ENCODE results near the gene PEAR1.
A peak's percentile ranks its signal among the peaks of the same experiment; 100 is the strongest.

PEAR1 gene

DNA sequence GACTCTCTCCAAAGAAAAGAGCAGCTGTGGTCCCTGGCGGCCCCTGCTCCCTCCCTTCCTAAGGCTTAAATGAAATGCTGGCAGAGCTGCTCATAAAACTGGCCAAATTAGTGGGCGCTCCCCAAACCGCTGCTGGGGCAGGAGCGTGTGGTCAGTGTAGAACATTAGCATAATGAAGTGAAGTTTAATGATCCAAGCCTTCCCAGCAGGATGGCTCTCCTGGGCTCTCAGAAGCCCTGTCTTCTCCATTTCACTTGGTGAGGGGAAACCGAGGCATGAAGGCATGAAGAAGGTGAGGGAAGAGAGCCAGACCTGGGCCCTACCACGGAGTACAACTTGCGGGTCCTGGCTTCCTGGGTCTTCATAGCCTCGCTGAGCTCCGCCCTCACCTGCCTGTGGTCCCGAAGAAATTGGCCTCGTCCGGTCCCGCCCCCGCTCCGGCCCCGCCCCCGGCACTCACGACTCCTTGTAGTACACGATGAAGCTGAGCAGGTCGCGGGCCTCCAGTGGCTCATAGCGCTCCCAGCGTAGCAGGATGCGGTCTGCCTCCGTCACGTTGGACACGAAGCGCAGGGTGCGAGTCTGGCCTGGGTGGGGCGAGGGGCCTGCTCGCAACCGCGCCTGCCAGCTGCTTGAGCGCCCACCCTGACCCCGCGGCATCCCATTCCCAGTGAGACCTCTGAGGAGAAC is 44.9 kb upstream of the PEAR1 start:
- no peaks in the 10 kb centered on the region for H4K20me1 ChIP-seq
- H3K36me3 ChIP-seq, result no peaks in the 10 kb centered on the region
- H3K4me3 ChIP-seq, result no peak overlapping the region
- H3K9me3 ChIP-seq, result no peaks in the 10 kb centered on the region
- no peak overlapping the region for H3K9ac ChIP-seq
- no peak for TF ChIP-seq Cebpa-rat (IDR thresholded peaks at IDR 0.05)
- peaks cover 20% of the 10 kb centered on the region for H3K4me1 ChIP-seq
- peak overlapping the region; percentile 77 for H3K4me2 ChIP-seq
- H3K27me3 ChIP-seq, result 0 out of 2 replicates have a peak, but pooled peaks cover 4% of the 10 kb centered on the region
- no peak overlapping the region for H3K27ac ChIP-seq

DNA sequence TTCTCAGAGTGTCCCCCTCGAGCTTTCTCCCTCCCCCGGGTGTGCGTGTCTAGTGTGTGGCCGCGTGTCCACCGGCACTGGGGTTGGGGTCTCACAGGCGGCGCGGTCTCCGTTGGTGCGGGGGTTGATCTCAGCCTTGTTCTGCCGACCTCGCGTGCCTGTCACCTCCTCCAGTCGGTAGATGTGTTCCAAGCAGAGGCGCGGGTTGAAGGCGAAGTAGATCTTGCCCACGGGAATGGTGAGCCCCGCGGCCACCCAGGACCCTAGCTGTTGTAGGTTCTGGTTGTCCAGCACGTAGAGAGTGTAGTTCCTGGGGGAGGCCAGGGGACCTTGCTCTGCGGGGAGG is 44.4 kb upstream of the PEAR1 start:
- Histone ChIP-seq H3K4me3 (no peak overlapping the region), H3K4me2 (peak overlapping the region; percentile 77), H3K9ac (no peak overlapping the region), H3K9me3 (no peaks in the 10 kb centered on the region), H3K36me3 (no peaks in the 10 kb centered on the region), H3K27ac (no peak overlapping the region), H4K20me1 (no peaks in the 10 kb centered on the region), H3K27me3 (0 out of 2 replicates have a peak, but pooled peaks cover 4% of the 10 kb centered on the region), H3K4me1 (peaks cover 20% of the 10 kb centered on the region)
- TF ChIP-seq Cebpa-rat (IDR thresholded peaks at IDR 0.05), result no peak

DNA sequence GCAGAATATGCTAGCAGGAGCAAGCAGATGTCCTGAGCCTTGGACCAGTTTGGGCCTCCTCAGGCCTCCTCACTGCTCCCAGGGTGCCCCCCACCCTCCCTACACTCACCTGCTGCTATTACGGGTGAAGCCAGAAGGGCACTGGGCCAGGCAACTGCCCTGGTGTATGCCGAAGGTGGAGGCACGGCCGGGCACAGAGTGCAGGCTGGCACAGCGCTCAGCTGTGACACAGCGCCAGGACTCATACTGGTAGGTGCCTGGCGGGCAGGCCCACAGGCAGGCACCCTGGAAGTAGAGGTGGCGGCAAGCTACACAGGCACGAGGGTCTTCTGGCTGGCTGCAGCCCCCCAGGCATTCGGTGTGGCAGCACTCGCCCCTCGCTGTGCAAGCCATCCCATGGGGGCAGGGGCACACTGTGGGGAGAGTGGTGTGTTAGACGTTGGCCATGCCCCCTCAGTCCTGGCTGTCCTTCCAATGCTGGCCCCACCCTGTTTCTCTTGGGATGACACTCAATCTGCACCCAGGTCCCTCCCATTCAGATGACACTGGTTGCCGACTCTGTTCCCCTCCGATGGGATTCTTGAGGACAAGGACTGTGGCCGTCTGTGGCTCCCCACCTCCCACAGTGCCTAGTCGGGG is 41.6 kb upstream of the PEAR1 start:
- Histone ChIP-seq H3K27me3 (peaks cover 11% of the 10 kb centered on the region; the same call in 1 of the 2 replicates), H3K4me3 (no peak overlapping the region), H4K20me1 (no peaks in the 10 kb centered on the region), H3K9me3 (no peaks in the 10 kb centered on the region), H3K4me2 (no peak overlapping the region), H3K4me1 (peaks cover 20% of the 10 kb centered on the region), H3K27ac (no peak overlapping the region), H3K9ac (no peak overlapping the region), H3K36me3 (no peaks in the 10 kb centered on the region)
- no peak for TF ChIP-seq Cebpa-rat (IDR thresholded peaks at IDR 0.05)

DNA sequence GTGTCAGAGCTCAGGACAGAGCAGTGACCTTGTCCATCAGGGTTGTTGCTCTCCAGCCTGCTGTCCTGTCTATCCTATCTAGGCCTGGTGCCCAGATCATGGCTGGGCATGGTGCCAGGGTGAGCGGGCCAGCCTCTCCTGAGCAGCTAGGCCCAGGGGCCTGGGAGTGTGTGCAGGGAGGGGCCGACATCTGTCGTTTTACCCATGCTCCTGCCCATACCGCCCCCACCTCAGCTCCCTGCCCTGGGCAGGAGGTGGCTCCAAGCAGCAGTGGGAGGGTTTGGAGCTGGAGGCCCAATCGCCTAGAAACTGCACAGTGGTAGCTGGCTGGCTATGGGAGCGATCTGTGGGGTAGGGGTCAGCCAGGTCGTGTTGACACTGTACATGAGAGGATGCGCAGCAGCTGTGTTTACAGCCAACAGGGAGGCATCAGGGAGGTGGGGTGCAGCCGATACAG is 41.1 kb upstream of the PEAR1 start:
- H3K36me3 ChIP-seq, result no peaks in the 10 kb centered on the region
- H3K9ac ChIP-seq, result no peak overlapping the region
- H3K9me3 ChIP-seq, result no peaks in the 10 kb centered on the region
- no peak overlapping the region for H3K4me3 ChIP-seq
- H3K4me2 ChIP-seq, result no peak overlapping the region
- no peaks in the 10 kb centered on the region for H4K20me1 ChIP-seq
- H3K4me1 ChIP-seq, result peaks cover 17% of the 10 kb centered on the region
- H3K27me3 ChIP-seq, result peaks cover 16% of the 10 kb centered on the region
- H3K27ac ChIP-seq, result no peak overlapping the region
- no peak for TF ChIP-seq Cebpa-rat (IDR thresholded peaks at IDR 0.05)

DNA sequence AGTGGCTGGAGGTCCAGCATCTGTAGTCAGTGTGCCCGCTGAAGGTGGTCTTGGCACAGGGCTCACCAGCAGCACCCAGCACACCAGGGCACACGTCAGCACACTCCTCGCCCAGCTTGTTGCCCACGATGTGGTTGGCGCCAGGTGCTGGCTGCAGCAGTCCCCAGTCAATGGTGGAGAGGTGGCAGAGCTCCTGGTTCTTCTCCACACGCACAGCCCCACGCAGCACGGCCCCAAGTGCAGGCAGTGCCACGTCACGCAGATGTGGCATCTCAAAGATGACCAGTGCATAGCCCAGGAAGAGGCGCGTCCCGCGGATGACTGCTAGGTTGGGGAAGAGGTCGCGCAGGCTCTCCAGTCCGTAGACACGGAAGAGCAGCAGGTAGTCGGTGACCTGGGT is 39.8 kb upstream of the PEAR1 start:
- peaks cover 4% of the 10 kb centered on the region for H3K4me1 ChIP-seq
- no peak overlapping the region for H3K4me3 ChIP-seq
- no peaks in the 10 kb centered on the region for H3K36me3 ChIP-seq
- H3K9ac ChIP-seq, result no peak overlapping the region
- peaks cover 26% of the 10 kb centered on the region for H3K27me3 ChIP-seq
- H3K27ac ChIP-seq, result no peak overlapping the region
- peaks cover 7% of the 10 kb centered on the region; the same call in 1 of the 2 replicates for H4K20me1 ChIP-seq
- H3K4me2 ChIP-seq, result no peak overlapping the region
- no peak for TF ChIP-seq Cebpa-rat (IDR thresholded peaks at IDR 0.05)
- no peaks in the 10 kb centered on the region for H3K9me3 ChIP-seq

DNA sequence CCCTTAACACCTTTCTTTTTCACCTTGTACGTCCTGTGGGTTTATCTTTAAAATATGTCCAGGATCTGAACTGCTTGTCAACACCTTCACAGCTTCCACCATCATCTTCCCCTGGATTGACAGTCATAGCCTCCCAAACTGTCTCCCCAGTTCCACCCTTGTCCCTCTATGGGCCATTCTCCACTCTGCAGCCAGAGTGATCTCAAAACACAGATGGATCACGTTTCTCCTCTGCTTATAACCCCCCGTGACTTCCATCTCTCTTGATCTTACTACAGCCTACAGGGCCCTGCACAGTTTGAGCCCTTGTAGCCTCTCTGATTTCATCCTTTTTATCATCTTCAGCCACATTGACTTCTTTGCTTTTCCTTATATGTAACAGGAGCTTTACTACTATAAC is 38.9 kb upstream of the PEAR1 start:
- Histone ChIP-seq H3K4me3 (no peak overlapping the region), H3K9me3 (no peaks in the 10 kb centered on the region), H3K9ac (no peak overlapping the region), H4K20me1 (peaks cover 12% of the 10 kb centered on the region), H3K27me3 (peaks cover 35% of the 10 kb centered on the region), H3K27ac (no peak overlapping the region), H3K36me3 (no peaks in the 10 kb centered on the region), H3K4me1 (peaks cover 5% of the 10 kb centered on the region), H3K4me2 (no peak overlapping the region)
- TF ChIP-seq Cebpa-rat (IDR thresholded peaks at IDR 0.05), result no peak

DNA sequence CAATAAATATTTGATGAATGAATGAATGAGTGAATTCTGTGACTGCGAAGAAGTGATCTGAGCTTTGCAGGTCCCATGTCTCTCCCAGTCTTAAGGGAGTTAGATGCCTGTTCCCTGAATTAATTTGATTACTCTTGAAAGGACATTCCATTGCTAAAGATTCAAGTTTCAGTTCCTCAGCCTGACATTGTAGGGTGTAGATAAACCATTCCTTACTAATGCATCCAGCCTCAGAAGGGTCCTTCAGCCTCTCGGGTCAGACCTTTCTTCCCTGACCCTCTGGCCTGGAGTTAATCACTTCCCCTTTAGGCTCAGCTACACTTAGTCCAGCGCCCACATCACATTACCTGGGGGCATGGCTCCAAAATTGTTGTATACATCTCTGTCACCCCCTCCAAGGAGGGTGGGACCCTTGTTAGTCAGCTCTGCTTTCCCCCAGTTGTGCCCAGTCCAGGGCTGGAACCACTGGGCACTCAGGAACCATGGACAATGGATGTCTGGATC is 37.2 kb upstream of the PEAR1 start:
- no peaks in the 10 kb centered on the region for H3K36me3 ChIP-seq
- H3K4me3 ChIP-seq, result no peak overlapping the region
- no peak for TF ChIP-seq Cebpa-rat (IDR thresholded peaks at IDR 0.05)
- H3K9me3 ChIP-seq, result no peaks in the 10 kb centered on the region
- no peak overlapping the region for H3K27ac ChIP-seq
- peaks cover 16% of the 10 kb centered on the region for H4K20me1 ChIP-seq
- no peak overlapping the region for H3K9ac ChIP-seq
- peaks cover 49% of the 10 kb centered on the region for H3K27me3 ChIP-seq
- H3K4me1 ChIP-seq, result peaks cover 20% of the 10 kb centered on the region
- H3K4me2 ChIP-seq, result no peak overlapping the region

DNA sequence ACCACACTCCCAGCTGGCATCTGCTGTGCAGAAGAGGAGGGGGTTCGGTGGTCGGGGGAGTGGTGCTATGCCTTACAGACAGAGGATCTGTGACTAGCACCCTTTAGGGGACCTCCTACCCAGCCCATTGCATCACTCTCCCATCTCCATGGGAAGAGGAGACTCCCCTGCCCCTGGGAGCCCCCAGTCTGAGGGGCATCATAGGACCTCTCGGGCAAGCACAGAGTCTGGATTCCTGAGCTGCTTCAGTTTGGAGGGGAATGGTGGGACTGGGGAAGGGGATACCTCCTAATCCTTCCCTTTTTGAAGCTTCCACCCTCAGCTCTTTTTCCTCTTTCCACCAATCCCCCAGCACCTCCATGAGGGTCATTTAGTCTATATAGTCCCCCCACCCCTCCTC is 36.0 kb upstream of the PEAR1 start:
- H3K36me3 ChIP-seq, result no peaks in the 10 kb centered on the region
- H4K20me1 ChIP-seq, result peaks cover 16% of the 10 kb centered on the region
- peaks cover 61% of the 10 kb centered on the region for H3K27me3 ChIP-seq
- H3K4me2 ChIP-seq, result no peak overlapping the region
- no peaks in the 10 kb centered on the region for H3K9me3 ChIP-seq
- no peak overlapping the region for H3K4me3 ChIP-seq
- H3K4me1 ChIP-seq, result peaks cover 32% of the 10 kb centered on the region
- TF ChIP-seq Cebpa-rat (IDR thresholded peaks at IDR 0.05), result no peak
- no peak overlapping the region for H3K27ac ChIP-seq
- no peak overlapping the region for H3K9ac ChIP-seq

DNA sequence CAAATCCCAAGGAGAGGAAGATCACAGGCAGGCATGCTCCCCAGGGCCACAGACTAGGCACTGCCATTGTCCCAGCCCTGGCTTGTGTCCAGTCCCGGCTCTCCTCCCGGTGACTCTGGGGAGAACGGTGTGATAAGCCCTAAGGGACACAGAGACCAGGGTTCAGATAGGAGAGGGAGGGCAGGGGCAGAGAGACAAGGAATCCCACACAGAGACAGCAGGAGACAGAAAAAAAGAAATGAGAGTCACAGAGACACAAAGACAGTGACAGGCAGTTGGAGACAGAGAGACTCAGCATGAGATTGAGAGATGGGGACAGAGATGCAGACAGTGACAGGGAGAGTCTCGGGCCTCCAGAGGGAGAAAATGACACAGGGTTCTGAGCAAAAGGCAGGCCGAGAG is 35.0 kb upstream of the PEAR1 start:
- Histone ChIP-seq H3K4me2 (no peak overlapping the region), H3K27me3 (peaks cover 72% of the 10 kb centered on the region), H3K9ac (no peak overlapping the region)

DNA sequence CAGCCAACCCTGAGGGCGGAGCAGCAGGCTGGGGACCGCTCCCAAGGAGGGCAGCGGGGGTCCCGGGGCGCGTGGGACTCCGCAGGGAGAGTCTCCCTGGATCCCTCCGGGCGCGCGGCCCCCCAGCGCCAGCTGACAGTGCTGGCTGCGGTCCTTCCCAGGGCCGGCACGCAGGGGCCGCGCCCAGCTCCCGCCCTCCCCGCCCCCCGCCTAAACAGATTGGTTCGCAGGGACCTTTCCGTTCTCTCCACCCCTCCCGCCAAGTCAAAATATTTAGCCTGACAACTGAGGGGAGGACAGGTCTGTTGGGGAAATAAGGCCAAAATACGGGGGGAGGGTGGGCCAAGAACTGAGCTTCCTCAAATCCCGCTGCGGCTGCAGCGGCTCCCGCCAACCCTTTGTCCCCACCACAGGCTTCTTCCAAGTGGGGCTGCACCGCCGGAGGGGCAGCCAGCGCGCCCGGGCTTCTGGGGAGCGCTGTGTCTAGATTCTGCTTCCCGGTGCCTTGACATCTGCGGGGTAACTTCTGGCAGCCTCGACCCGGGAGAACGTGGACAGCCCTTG is 34.5 kb upstream of the PEAR1 start, which contains the start of gene INSRR:
INSRR (minus strand) TSS at position 159 of the 564 bp plus-strand sequence. CDS start 496 bp downstream, outside the sequence.
- peaks cover 47% of the 10 kb centered on the region for H3K4me1 ChIP-seq
- H3K9me3 ChIP-seq, result no peaks in the 10 kb centered on the region
- H3K27ac ChIP-seq, result no peak within 1 kb of the TSS
- TF ChIP-seq Cebpa-rat (IDR thresholded peaks at IDR 0.05), result no peak
- H3K9ac ChIP-seq, result no peak within 1 kb of the TSS
- H4K20me1 ChIP-seq, result peaks cover 16% of the 10 kb centered on the region
- no peaks in the 10 kb centered on the region for H3K36me3 ChIP-seq
- H3K4me3 ChIP-seq, result peak within 1 kb of the TSS; percentile 69
- peak within 1 kb of the TSS; percentile 95 for H3K4me2 ChIP-seq
- H3K27me3 ChIP-seq, result peaks cover 72% of the 10 kb centered on the region

More for the DNA sequence above, 35.0 kb upstream of the PEAR1 start:
- H3K36me3 ChIP-seq, result no peaks in the 10 kb centered on the region
- no peak overlapping the region for H3K27ac ChIP-seq
- no peak overlapping the region for H3K4me3 ChIP-seq
- H3K9me3 ChIP-seq, result no peaks in the 10 kb centered on the region
- no peak for TF ChIP-seq Cebpa-rat (IDR thresholded peaks at IDR 0.05)
- H3K4me1 ChIP-seq, result peaks cover 42% of the 10 kb centered on the region
- H4K20me1 ChIP-seq, result peaks cover 16% of the 10 kb centered on the region
